ENCODE data around the gene DAPK2.

Gene DAPK2

GRCh38 chr15:64001148-64001547 is 45.1 kb downstream of the DAPK2 start:
- peaks cover 6% of the 10 kb centered on the region for H3K27me3 Mint-ChIP-seq
- no peaks in the 10 kb centered on the region for H3K36me3 Mint-ChIP-seq (ENCODE audit: low read depth)
- H3K9me3 Mint-ChIP-seq, result no peaks in the 10 kb centered on the region
- H3K27ac Mint-ChIP-seq, result no peak overlapping the region
- peaks cover 25% of the 10 kb centered on the region for H3K4me1 Mint-ChIP-seq (ENCODE audit: low read depth)
- no peak overlapping the region for H3K4me3 Mint-ChIP-seq

- H3K4me3 Mint-ChIP-seq, result no peak overlapping the region
- no peaks in the 10 kb centered on the region for H3K9me3 Mint-ChIP-seq
- no peaks in the 10 kb centered on the region for H3K36me3 Mint-ChIP-seq (ENCODE audit: low read depth)
- peaks cover 6% of the 10 kb centered on the region for H3K27me3 Mint-ChIP-seq
- peaks cover 25% of the 10 kb centered on the region for H3K4me1 Mint-ChIP-seq (ENCODE audit: low read depth)
- no peak overlapping the region for H3K27ac Mint-ChIP-seq
Observed at GRCh38 chr15:64000183-64000951, 45.9 kb downstream of the DAPK2 start.

- Mint-ChIP-seq H3K27ac (no peak overlapping the region), H3K4me1 (ENCODE audit: low read depth) (peaks cover 20% of the 10 kb centered on the region), H3K4me3 (no peak overlapping the region), H3K36me3 (ENCODE audit: low read depth) (no peaks in the 10 kb centered on the region), H3K27me3 (peaks cover 6% of the 10 kb centered on the region), H3K9me3 (no peaks in the 10 kb centered on the region)
Observed at GRCh38 chr15:63999177-63999576, 47.1 kb downstream of the DAPK2 start.

GRCh38 chr15:63998489-63998888 is 47.8 kb downstream of the DAPK2 start:
- Mint-ChIP-seq H3K36me3 (ENCODE audit: low read depth) (no peaks in the 10 kb centered on the region), H3K9me3 (no peaks in the 10 kb centered on the region), H3K4me3 (no peak overlapping the region), H3K27me3 (peaks cover 6% of the 10 kb centered on the region), H3K4me1 (ENCODE audit: low read depth) (peaks cover 15% of the 10 kb centered on the region), H3K27ac (no peak overlapping the region)

GRCh38 chr15:63997715-63998442 is 48.4 kb downstream of the DAPK2 start:
- no peaks in the 10 kb centered on the region for H3K36me3 Mint-ChIP-seq (ENCODE audit: low read depth)
- no peaks in the 10 kb centered on the region for H3K9me3 Mint-ChIP-seq
- H3K4me1 Mint-ChIP-seq (ENCODE audit: low read depth), result peaks cover 15% of the 10 kb centered on the region
- no peak overlapping the region for H3K27ac Mint-ChIP-seq
- H3K4me3 Mint-ChIP-seq, result no peak overlapping the region
- H3K27me3 Mint-ChIP-seq, result peaks cover 6% of the 10 kb centered on the region

GRCh38 chr15:63996794-63997357 is 49.4 kb downstream of the DAPK2 start:
- H3K4me1 Mint-ChIP-seq (ENCODE audit: low read depth), result peaks cover 24% of the 10 kb centered on the region
- no peaks in the 10 kb centered on the region for H3K36me3 Mint-ChIP-seq (ENCODE audit: low read depth)
- H3K27me3 Mint-ChIP-seq, result peaks cover 6% of the 10 kb centered on the region
- H3K27ac Mint-ChIP-seq, result no peak overlapping the region
- no peaks in the 10 kb centered on the region for H3K9me3 Mint-ChIP-seq
- no peak overlapping the region for H3K4me3 Mint-ChIP-seq

GRCh38 chr15:63995789-63996188 is 50.5 kb downstream of the DAPK2 start:
- Mint-ChIP-seq H3K27me3 (no peaks in the 10 kb centered on the region), H3K27ac (no peak overlapping the region), H3K4me3 (no peak overlapping the region), H3K9me3 (no peaks in the 10 kb centered on the region), H3K36me3 (ENCODE audit: low read depth) (no peaks in the 10 kb centered on the region), H3K4me1 (ENCODE audit: low read depth) (peaks cover 28% of the 10 kb centered on the region)

GRCh38 chr15:63994073-63994600 is 52.1 kb downstream of the DAPK2 start:
- Mint-ChIP-seq H3K4me1 (ENCODE audit: low read depth) (peaks cover 35% of the 10 kb centered on the region), H3K4me3 (no peak overlapping the region), H3K27me3 (no peaks in the 10 kb centered on the region), H3K27ac (no peak overlapping the region), H3K9me3 (no peaks in the 10 kb centered on the region), H3K36me3 (ENCODE audit: low read depth) (no peaks in the 10 kb centered on the region)

GRCh38 chr15:63992300-63992699 is 54.0 kb downstream of the DAPK2 start:
- peaks cover 32% of the 10 kb centered on the region for H3K4me1 Mint-ChIP-seq (ENCODE audit: low read depth)
- H3K27me3 Mint-ChIP-seq, result no peaks in the 10 kb centered on the region
- no peak overlapping the region for H3K4me3 Mint-ChIP-seq
- H3K36me3 Mint-ChIP-seq (ENCODE audit: low read depth), result no peaks in the 10 kb centered on the region
- H3K9me3 Mint-ChIP-seq, result no peaks in the 10 kb centered on the region
- no peak overlapping the region for H3K27ac Mint-ChIP-seq

GRCh38 chr15:63991706-63992105 is 54.6 kb downstream of the DAPK2 start:
- Mint-ChIP-seq H3K4me1 (ENCODE audit: low read depth) (peaks cover 37% of the 10 kb centered on the region), H3K27ac (peak overlapping the region; percentile 4), H3K27me3 (no peaks in the 10 kb centered on the region), H3K36me3 (ENCODE audit: low read depth) (no peaks in the 10 kb centered on the region), H3K4me3 (no peak overlapping the region), H3K9me3 (no peaks in the 10 kb centered on the region)

GRCh38 chr15:63990454-63990853 is 55.8 kb downstream of the DAPK2 start:
- Mint-ChIP-seq H3K4me1 (ENCODE audit: low read depth) (peaks cover 43% of the 10 kb centered on the region), H3K36me3 (ENCODE audit: low read depth) (no peaks in the 10 kb centered on the region), H3K27me3 (no peaks in the 10 kb centered on the region), H3K4me3 (no peak overlapping the region), H3K9me3 (no peaks in the 10 kb centered on the region), H3K27ac (no peak overlapping the region)

- peaks cover 43% of the 10 kb centered on the region for H3K4me1 Mint-ChIP-seq (ENCODE audit: low read depth)
- H3K27ac Mint-ChIP-seq, result no peak overlapping the region
- no peaks in the 10 kb centered on the region for H3K36me3 Mint-ChIP-seq (ENCODE audit: low read depth)
- H3K4me3 Mint-ChIP-seq, result no peak overlapping the region
- no peaks in the 10 kb centered on the region for H3K27me3 Mint-ChIP-seq
- no peaks in the 10 kb centered on the region for H3K9me3 Mint-ChIP-seq
Observed at GRCh38 chr15:63987796-63988378, 58.4 kb downstream of the DAPK2 start.

- no peaks in the 10 kb centered on the region for H3K27me3 Mint-ChIP-seq
- no peak overlapping the region for H3K27ac Mint-ChIP-seq
- H3K4me1 Mint-ChIP-seq (ENCODE audit: low read depth), result peaks cover 35% of the 10 kb centered on the region
- no peak overlapping the region for H3K4me3 Mint-ChIP-seq
- H3K9me3 Mint-ChIP-seq, result no peaks in the 10 kb centered on the region
- no peaks in the 10 kb centered on the region for H3K36me3 Mint-ChIP-seq (ENCODE audit: low read depth)
Observed at GRCh38 chr15:63986751-63987341, 59.4 kb downstream of the DAPK2 start.

- Mint-ChIP-seq H3K27me3 (no peaks in the 10 kb centered on the region), H3K9me3 (no peaks in the 10 kb centered on the region), H3K36me3 (ENCODE audit: low read depth) (no peaks in the 10 kb centered on the region), H3K4me3 (no peak overlapping the region), H3K4me1 (ENCODE audit: low read depth) (peaks cover 29% of the 10 kb centered on the region), H3K27ac (no peak overlapping the region)
Observed at GRCh38 chr15:63986185-63986680, 60.1 kb downstream of the DAPK2 start.

Data from stimulated activated naive CD8-positive, alpha-beta T cell treated with anti-CD3 and anti-CD28 coated beads, Interleukin-15, Interleukin-2, amounts not matched to agents 100 ng/mL and 50 ng/mL, for 24 hours (primary cell).